Testis (tissue), 3 donors: Measurements from ENCODE around the gene F13B. TPM values are rescaled to one million over a fixed set of nuclear protein-coding genes. Genes with fewer than 3 reads are reported as not detected.
A peak's percentile ranks its signal among the peaks of the same experiment; 100 is the strongest.
"Not testable (repeated sequence)": the region's sequence is repeated elsewhere in the genome, so short reads cannot be mapped to it uniquely, and the experiment has no call there.

Experiments used
- DNase-seq: peaks from one replicate; pipeline ENCODE4 v3.0.0-alpha.2; 2019
- H3K27ac ChIP-seq, 2 donors: fragments of 200-600 bp; sonication (generic); one replicate each; pipeline ENCODE4 v1.5.1; 2019
- H3K27me3 ChIP-seq: fragments of 200-600 bp; sonication (generic); one replicate; pipeline ENCODE4 v1.5.1; 2019
- H3K36me3 ChIP-seq: fragments of 200-600 bp; sonication (generic); one replicate; pipeline ENCODE4 v1.5.1; 2017; ENCODE audit warnings: low read depth; ENCODE audit errors: missing control alignments
- H3K4me1 ChIP-seq: fragments of 200-600 bp; sonication (generic); one replicate; pipeline ENCODE4 v1.5.1; 2019
- H3K4me3 ChIP-seq, 2 donors: fragments of 200-600 bp; sonication (generic); one replicate each; pipeline ENCODE4 v1.5.1; 2017 to 2019
- H3K9me3 ChIP-seq: fragments of 200-600 bp; sonication (generic); one replicate; pipeline ENCODE4 v1.5.1; 2017
- POLR2A ChIP-seq: fragments of 450-650 bp; IDR thresholded peaks from one replicate; pipeline ENCODE4 v1.6.1; 2017; ENCODE audit warnings: antibody characterized with exemption, mild to moderate bottlenecking, moderate library complexity
- WGBS, 2 donors: methylation state at CpG; one replicate each; pipeline ENCODE4 v1.1.5; 2018; 5-methylcytosine and 5-hydroxymethylcytosine counted together
- intact Hi-C: fragments of 100-400 bp; cut with DNase I; formaldehyde crosslinking; loops from one replicate; pipeline ENCODE4 v1.15.1; 2023; ENCODE audit warnings: low total_unique reads
- polyA plus RNA-seq: library from polyadenylated mRNA; stranded (reverse); fragments of 350-450 nt; fragmentation: Illumina TruSeq; extraction: RNeasy Lipid Tissue Mini Kit (QIAGEN cat#74804); gene quantifications from one replicate; pipeline ENCODE4 v1.2.3, GENCODE V29; 2014; ENCODE audit warnings: low read depth, low replicate concordance; ENCODE audit not compliant: insufficient read depth
- total RNA-seq, 2 donors: library from RNA; depleted of rRNA; stranded (reverse); fragments of >200 nt; gene quantifications; one replicate each; pipeline ENCODE4 v1.2.3, GENCODE V29; 2016
- TF ChIP-seq, protein P1 (sequence below), 3 experiments: fragments of 450-650 bp in 2 of 3; fragments of 200-600 bp in 1 of 3; sonication (generic) in 1 of 3; IDR thresholded peaks; one replicate each; pipeline ENCODE4 v1.5.1; 2016 to 2019; ENCODE audit warnings: antibody characterized with exemption in 3 of 3, mild to moderate bottlenecking in 2 of 3, moderate library complexity in 1 of 3

Gene F13B
- total and polyA plus RNA-seq, 3 donors from 2014 or later, result 0.31 to 0.70 (median 0.31) TPM

DNA sequence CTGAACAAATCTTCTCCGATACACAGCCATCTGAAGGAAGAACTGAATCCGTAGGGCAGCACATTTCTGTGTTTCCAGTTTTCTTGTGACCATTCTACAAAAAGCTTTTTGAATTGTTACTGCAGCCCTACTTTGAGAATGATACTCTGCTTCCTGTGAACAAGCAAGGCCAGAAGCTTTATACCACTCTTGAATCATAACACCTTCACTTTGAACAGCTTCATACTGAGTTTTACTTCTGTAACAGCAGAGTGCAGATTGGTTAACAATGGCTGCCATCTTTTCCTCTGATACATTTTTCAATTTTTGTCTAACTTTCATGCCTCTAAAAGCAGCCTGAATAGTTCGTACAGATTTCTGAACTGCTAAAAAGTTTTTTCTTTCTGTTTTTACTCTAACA, 33.6 kb upstream of the F13B start:
- Histone ChIP-seq H3K4me1 (peaks cover 50% of the 10 kb centered on the region), H3K27ac (peak overlapping the region; percentile 47 to 57), H3K36me3 (no peaks in the 10 kb centered on the region), H3K4me3 (no peak overlapping the region), H3K27me3 (no peaks in the 10 kb centered on the region), H3K9me3 (no peaks in the 10 kb centered on the region)
- DNase-seq, result no peak
- TF ChIP-seq, protein P1, sequence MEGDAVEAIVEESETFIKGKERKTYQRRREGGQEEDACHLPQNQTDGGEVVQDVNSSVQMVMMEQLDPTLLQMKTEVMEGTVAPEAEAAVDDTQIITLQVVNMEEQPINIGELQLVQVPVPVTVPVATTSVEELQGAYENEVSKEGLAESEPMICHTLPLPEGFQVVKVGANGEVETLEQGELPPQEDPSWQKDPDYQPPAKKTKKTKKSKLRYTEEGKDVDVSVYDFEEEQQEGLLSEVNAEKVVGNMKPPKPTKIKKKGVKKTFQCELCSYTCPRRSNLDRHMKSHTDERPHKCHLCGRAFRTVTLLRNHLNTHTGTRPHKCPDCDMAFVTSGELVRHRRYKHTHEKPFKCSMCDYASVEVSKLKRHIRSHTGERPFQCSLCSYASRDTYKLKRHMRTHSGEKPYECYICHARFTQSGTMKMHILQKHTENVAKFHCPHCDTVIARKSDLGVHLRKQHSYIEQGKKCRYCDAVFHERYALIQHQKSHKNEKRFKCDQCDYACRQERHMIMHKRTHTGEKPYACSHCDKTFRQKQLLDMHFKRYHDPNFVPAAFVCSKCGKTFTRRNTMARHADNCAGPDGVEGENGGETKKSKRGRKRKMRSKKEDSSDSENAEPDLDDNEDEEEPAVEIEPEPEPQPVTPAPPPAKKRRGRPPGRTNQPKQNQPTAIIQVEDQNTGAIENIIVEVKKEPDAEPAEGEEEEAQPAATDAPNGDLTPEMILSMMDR (IDR thresholded peaks at IDR 0.05), result no peak
- no peak for TF ChIP-seq POLR2A
- intact Hi-C loops, result no loop called here
- WGBS, 2 donors, result 67 to 72% methylated on average over 3 of the region's 3 CpGs

DNA sequence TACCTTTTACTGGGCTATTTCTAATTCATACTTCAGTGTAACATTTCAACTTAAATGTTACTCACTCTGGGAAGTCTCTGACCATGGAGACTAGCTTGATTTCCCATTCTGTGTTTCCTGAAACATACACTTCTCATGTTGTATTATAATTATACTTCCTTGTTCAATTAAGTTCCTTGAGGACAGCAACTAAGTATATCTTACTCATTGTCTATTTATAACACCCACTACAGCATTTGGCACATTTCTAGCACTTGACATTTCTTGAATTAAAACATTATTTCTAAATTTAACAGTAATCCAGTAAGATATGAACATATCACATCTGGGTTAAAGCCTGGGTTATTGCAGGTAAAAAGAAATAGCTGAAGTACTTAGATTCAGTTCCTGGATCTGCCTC, 32.4 kb upstream of the F13B start:
- TF ChIP-seq, protein P1 (IDR thresholded peaks at IDR 0.05), result no peak
- no peak for TF ChIP-seq POLR2A
- Histone ChIP-seq H3K36me3 (no peaks in the 10 kb centered on the region), H3K27ac (peak overlapping the region; percentile 8 to 57), H3K4me3 (no peak overlapping the region), H3K4me1 (peaks cover 51% of the 10 kb centered on the region), H3K27me3 (no peaks in the 10 kb centered on the region), H3K9me3 (no peaks in the 10 kb centered on the region)
- no peak for DNase-seq
- intact Hi-C loops, result no loop called here

DNA sequence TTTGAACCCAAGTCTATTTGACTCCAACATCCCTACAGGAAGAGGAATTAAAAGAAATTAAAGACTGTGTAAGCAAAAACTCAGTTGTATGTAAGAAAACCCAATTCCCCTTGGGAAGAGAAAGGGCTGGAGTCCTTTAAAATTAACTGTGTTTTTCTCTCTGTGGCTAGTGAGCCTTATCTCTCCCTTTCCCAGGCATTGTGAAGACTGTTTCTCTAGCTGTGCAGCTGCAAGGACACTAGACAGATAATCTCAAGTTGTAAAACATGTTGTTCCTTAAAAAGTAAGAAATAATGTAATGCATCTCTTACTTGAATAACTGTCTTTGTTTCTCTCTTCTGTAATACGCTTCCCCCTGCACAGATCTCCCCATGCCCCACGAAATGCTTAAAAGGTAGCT, 29.9 kb upstream of the F13B start:
- H3K4me1 ChIP-seq, result peaks cover 38% of the 10 kb centered on the region
- H3K4me3 ChIP-seq, H3K36me3 ChIP-seq, H3K27me3 ChIP-seq, H3K9me3 ChIP-seq, intact Hi-C loops: not testable (repeated sequence)
- peak; percentile 51 for DNase-seq
- WGBS, 2 donors, result 39 to 47% methylated on average over 2 of the region's 2 CpGs
- peak overlapping the region; percentile 12 to 62 for H3K27ac ChIP-seq

DNA sequence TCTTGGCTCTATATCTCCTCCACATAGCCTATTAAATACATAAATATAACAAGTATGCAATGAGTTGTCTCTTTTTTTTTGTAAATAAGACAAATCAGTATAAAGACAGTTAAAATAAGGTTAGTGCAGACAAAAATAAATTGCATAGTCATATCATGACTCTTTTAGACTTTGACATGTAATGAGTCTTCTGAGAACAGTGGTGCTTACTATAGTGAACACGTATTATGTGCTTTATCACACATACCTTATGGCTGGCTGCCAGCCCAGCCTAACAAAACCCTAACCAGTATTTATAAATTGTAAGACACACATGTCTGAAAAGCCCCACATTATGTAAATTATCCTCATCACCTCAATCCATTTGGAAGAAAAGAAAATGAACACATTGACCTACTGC, 29.1 kb upstream of the F13B start:
- H3K9me3 ChIP-seq, result no peaks in the 10 kb centered on the region
- intact Hi-C loops, result no loop called here
- 52 to 78% methylated on average over 1 of the region's 1 CpG for WGBS, 2 donors

DNA sequence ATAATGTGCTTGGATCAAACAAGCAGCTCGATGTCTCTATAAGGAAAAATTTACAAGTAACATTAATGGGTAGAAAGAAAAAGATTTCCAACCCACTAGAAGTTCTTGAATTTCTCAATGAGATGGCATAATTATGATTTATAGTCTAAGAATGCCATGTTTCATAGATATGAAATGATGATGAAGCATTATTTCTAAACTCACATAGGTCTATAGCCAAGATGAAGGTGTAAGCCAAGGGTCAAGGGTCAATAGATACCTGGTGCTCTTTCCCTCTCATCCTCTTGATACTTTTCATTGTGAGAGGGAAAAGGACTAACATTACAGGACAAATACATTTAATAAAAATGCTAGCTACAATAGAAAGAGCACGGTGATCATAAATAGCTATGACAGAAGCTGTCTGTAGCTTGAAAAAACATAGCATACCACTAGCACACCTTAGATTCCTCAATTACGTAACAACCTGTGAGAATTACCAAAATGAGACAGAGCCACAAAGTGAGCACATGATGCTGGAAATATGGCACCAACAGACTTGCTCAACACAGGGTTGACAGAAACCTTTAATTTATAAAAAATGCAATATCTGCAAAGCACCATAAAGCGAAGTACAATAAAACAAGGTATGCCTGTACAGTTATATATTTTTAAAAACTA, 26.3 kb upstream of the F13B start:
- no peaks in the 10 kb centered on the region for H3K36me3 ChIP-seq
- H3K4me3 ChIP-seq, result no peak overlapping the region
- H3K4me1 ChIP-seq, result peaks cover 18% of the 10 kb centered on the region
- H3K9me3 ChIP-seq, result no peaks in the 10 kb centered on the region
- intact Hi-C loops, result no loop called here
- TF ChIP-seq, protein P1 (IDR thresholded peaks at IDR 0.05), result no peak
- TF ChIP-seq POLR2A, result no peak
- no peak for DNase-seq
- no peaks in the 10 kb centered on the region for H3K27me3 ChIP-seq
- 94 to 98% methylated on average over 4 of the region's 4 CpGs for WGBS, 2 donors
- no peak overlapping the region for H3K27ac ChIP-seq

More for the DNA sequence above, 29.1 kb upstream of the F13B start:
- Histone ChIP-seq H3K4me1 (peaks cover 34% of the 10 kb centered on the region), H3K27ac (peak overlapping the region; percentile 12 to 62), H3K36me3 (no peaks in the 10 kb centered on the region), H3K27me3 (no peaks in the 10 kb centered on the region), H3K4me3 (no peak overlapping the region)
- TF ChIP-seq, protein P1 (IDR thresholded peaks at IDR 0.05), result no peak
- TF ChIP-seq POLR2A, result no peak
- DNase-seq, result peak; percentile 24
